Right atrium auricular region (tissue), 2 donors: Measurements from ENCODE around the gene PLOD2. TPM values are rescaled to one million over a fixed set of nuclear protein-coding genes. Genes with fewer than 3 reads are reported as not detected.
A peak's percentile ranks its signal among the peaks of the same experiment; 100 is the strongest.

Experiments used
- DNase-seq: peaks from one replicate; pipeline ENCODE4 v3.0.0-alpha.2; 2019; ENCODE audit warnings: low spot score
- H3K27ac ChIP-seq, 2 donors: fragments of 200-600 bp; sonication (generic); 1 replicate in 1 of 2; 2 replicates in 1 of 2; pipeline ENCODE4 v1.5.1; 2016 to 2019
- H3K27me3 ChIP-seq, 2 donors: fragments of 200-600 bp; sonication (generic); one replicate each; pipeline versions ENCODE4 v1.5.1 to v1.6.0; 2017 to 2019
- H3K36me3 ChIP-seq: fragments of 200-600 bp; sonication (generic); one replicate; pipeline ENCODE4 v1.5.1; 2016
- H3K4me1 ChIP-seq, 2 donors: fragments of 200-600 bp; sonication (generic); one replicate each; pipeline versions ENCODE4 v1.5.1 to v1.6.0; 2017 to 2019
- H3K4me3 ChIP-seq, 2 donors: fragments of 200-600 bp; sonication (generic); 1 replicate in 1 of 2; 2 replicates in 1 of 2; pipeline ENCODE4 v1.5.1; 2017 to 2019; ENCODE audit warnings: mild to moderate bottlenecking in 1 of 2, moderate library complexity in 1 of 2
- H3K9me3 ChIP-seq, 2 donors: fragments of 200-600 bp; sonication (generic); one replicate each; pipeline ENCODE4 v1.5.1; 2019
- total RNA-seq, 2 donors: library from RNA; depleted of rRNA; stranded (reverse); fragments of >200 nt; gene quantifications; one replicate each; pipeline ENCODE4 v1.1.0, GENCODE V29; 2016
- TF ChIP-seq, protein P1 (sequence below), 2 donors: fragments of 200-600 bp; sonication (generic); IDR thresholded peaks; one replicate each; pipeline ENCODE4 v1.5.1; 2019; ENCODE audit warnings: antibody characterized with exemption in 2 of 2

The PLOD2 gene
- total RNA-seq, 2 donors from 2014 or later: 18.2 to 30.5 TPM

DNA sequence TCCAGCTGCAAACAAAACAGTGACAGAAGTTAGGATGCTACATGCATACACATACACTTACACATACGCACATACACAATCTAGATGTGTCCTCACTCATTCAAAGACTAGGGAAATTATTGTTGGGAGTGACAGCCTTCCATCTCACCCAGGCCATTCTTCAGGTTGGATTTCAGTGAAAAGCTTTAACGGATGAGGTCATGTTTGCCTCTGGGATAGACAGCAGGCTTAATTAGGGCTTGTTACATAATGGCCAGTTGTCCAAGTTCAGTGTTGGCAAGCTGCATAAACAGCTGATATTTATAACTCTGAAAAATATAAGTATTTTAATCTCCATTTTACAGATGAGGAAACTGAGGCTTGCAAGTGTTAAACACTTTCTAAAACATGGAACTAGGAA lies 35.8 kb upstream of the PLOD2 start:
- no peak overlapping the region for H3K27ac ChIP-seq
- H3K9me3 ChIP-seq: no peaks in the 10 kb centered on the region
- no peaks in the 10 kb centered on the region for H3K27me3 ChIP-seq
- no peak overlapping the region for H3K4me3 ChIP-seq
- H3K4me1 ChIP-seq: peaks cover 0 to 25% of the 10 kb centered on the region in 2 donors
- H3K36me3 ChIP-seq: peaks cover 14% of the 10 kb centered on the region
- DNase-seq: no peak
- TF ChIP-seq, protein P1, sequence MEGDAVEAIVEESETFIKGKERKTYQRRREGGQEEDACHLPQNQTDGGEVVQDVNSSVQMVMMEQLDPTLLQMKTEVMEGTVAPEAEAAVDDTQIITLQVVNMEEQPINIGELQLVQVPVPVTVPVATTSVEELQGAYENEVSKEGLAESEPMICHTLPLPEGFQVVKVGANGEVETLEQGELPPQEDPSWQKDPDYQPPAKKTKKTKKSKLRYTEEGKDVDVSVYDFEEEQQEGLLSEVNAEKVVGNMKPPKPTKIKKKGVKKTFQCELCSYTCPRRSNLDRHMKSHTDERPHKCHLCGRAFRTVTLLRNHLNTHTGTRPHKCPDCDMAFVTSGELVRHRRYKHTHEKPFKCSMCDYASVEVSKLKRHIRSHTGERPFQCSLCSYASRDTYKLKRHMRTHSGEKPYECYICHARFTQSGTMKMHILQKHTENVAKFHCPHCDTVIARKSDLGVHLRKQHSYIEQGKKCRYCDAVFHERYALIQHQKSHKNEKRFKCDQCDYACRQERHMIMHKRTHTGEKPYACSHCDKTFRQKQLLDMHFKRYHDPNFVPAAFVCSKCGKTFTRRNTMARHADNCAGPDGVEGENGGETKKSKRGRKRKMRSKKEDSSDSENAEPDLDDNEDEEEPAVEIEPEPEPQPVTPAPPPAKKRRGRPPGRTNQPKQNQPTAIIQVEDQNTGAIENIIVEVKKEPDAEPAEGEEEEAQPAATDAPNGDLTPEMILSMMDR (IDR thresholded peaks at IDR 0.05): no peak

DNA sequence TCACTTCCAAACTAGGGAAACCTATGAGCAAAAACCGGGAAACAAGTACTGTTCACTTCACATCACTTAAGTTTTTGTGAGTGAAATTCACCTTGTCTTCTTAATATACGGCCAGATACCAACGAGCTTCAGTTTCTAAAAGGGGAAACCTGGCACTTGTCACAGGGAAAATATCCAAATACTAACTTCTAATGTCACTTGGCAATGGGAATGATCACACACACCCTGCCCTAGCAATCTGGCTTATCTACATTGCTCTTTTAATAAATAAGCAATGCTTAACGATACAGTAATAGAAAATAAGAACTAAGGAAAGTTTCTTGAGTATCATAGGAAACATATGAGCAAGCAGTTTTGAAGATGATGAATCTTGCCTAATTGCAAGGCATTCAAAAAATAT lies 34.6 kb upstream of the PLOD2 start:
- Histone ChIP-seq H3K4me3 (no peak overlapping the region), H3K36me3 (peaks cover 14% of the 10 kb centered on the region), H3K4me1 (peaks cover 0 to 25% of the 10 kb centered on the region in 2 donors), H3K27me3 (no peaks in the 10 kb centered on the region), H3K27ac (peak overlapping the region in 1 of 2 donors; percentile 37), H3K9me3 (no peaks in the 10 kb centered on the region)
- DNase-seq: no peak
- TF ChIP-seq, protein P1 (IDR thresholded peaks at IDR 0.05): no peak

DNA sequence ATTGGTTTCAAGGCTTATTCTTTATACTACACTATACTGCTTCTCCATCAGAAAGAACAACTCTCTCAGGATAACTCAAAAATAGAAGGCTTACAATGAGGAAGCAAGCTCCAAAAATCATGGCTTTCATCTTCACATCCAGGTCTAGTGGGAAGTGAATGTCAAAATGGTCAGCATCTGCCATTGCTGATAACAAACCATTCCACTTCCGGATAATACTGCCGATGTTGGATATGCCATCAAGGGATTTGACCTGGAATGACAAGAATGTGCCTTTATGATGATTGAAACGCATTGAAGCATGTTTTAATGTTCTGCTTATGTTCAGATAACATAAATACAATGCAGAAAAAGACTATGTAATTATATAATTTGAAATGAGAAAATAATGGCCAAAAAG lies 34.0 kb upstream of the PLOD2 start:
- Histone ChIP-seq H3K9me3 (no peaks in the 10 kb centered on the region), H3K4me1 (peaks cover 0 to 25% of the 10 kb centered on the region in 2 donors), H3K27me3 (no peaks in the 10 kb centered on the region), H3K36me3 (peaks cover 14% of the 10 kb centered on the region), H3K4me3 (no peak overlapping the region), H3K27ac (peak overlapping the region in 1 of 2 donors; percentile 37)
- no peak for DNase-seq
- TF ChIP-seq, protein P1 (IDR thresholded peaks at IDR 0.05): no peak

DNA sequence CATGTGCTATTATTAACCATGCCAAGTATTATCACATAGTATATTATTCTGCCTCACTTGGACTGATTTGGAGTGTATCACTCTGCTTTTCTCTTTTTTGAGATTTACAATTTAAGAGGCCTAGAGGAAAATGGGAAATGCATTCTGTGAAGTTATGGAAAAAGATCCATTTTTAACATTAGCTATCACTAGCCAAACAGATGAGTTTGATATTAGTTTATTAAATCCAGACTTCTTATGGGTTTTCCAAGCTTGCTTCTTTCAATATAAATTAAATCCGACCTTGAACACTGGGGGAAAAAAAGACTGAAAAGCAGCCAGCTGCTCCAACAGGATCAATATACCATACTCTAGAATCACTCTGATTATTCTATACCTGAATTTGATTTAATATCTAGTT lies 30.1 kb upstream of the PLOD2 start:
- Histone ChIP-seq H3K36me3 (peaks cover 14% of the 10 kb centered on the region), H3K9me3 (no peaks in the 10 kb centered on the region), H3K4me3 (no peak overlapping the region), H3K27me3 (no peaks in the 10 kb centered on the region), H3K4me1 (peaks cover 0 to 14% of the 10 kb centered on the region in 2 donors), H3K27ac (no peak overlapping the region)
- TF ChIP-seq, protein P1 (IDR thresholded peaks at IDR 0.05): no peak
- no peak for DNase-seq

DNA sequence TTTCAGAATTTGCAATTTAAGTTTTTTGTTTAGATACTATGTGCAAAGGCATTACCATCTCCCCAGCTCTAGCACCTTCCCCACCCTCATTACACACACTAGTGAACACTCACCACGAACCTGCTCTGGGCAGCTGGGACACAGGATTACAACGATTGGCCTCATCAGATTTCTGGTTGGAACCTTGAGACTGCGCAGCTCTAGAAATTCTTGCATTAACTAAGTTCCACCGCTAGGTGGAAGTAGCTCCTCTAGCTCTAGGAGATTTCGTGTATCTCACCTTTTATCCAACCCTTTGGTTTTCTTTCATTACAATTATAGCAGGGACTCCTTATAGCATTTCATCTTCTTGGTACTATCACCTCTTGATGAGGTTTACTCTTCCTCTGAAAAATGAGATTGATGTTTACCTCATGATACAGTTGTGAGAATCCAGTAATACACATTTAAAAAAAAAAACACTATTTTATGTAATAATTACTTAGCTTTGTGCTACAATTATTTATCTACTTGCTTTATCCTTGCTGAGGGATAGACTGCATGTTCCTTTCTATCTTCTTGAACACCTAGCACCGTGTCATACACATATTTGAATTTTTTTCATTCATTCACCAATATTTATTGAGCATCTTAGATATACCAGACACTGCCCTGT lies 28.7 kb upstream of the PLOD2 start:
- peaks cover 11% of the 10 kb centered on the region for H3K36me3 ChIP-seq
- TF ChIP-seq, protein P1 (IDR thresholded peaks at IDR 0.05): peak; percentile 65 to 80
- H3K27ac ChIP-seq: no peak overlapping the region
- no peak for DNase-seq
- H3K9me3 ChIP-seq: no peaks in the 10 kb centered on the region
- H3K4me3 ChIP-seq: no peak overlapping the region
- no peaks in the 10 kb centered on the region for H3K27me3 ChIP-seq
- H3K4me1 ChIP-seq: peaks cover 0 to 5% of the 10 kb centered on the region in 2 donors
